Measurements from ENCODE around the gene KLK4.

The KLK4 gene

DNA sequence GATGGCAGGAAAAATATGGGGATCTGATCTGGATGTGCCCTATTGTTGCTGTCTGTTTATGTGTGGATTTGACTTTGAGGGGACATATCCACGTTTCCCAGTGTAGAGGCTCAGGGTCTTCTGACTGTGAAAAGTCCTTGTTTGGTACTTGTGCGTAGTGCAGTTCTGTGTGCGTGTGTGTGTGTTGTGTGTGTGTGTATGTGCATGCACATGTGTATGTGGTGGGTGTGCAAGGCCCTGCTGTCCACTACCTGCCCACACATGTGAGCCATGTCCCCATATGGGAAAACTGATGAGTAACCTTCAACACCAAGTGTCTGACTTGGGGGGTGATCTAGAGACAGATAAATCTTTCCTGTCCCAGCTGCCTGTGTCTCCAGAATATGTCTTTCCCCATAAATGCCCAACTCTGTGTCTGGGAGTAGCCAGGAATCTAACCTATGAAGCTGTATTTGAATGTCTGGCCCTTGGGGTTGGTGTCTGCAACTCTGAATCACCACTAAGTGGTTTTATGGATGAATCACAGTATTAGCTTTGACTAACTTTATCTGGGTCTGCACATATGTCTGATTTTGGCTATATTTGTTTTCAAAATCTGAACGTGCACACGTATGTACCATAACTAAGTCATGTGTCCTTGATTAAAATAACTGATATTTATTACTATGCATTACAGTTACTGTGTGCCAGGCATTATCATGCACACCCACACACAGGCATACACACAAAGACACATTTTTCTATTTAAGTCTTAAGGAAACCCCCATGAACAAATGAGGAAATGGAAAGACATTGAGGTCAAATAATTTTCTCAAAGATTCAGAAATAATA is 20.6 kb downstream of the KLK4 start:
- no peaks in the 10 kb centered on the region for H3K9me3 ChIP-seq (ENCODE audit: control insufficient read depth, low read length)
- no peaks in the 10 kb centered on the region for H3K4me1 ChIP-seq
- no peaks in the 10 kb centered on the region for H3K36me3 ChIP-seq (ENCODE audit: control insufficient read depth, insufficient read depth, low read length)
- no peaks in the 10 kb centered on the region for H3K79me2 ChIP-seq
- no peak overlapping the region for H3K9ac ChIP-seq
- no peaks in the 10 kb centered on the region for H3K27me3 ChIP-seq (ENCODE audit: control insufficient read depth, insufficient read depth, low read length)
- no peak overlapping the region for H2AFZ ChIP-seq
- H3K4me2 ChIP-seq (ENCODE audit: low read length), result no peak overlapping the region
- H3K4me3 ChIP-seq (ENCODE audit: low read depth, low read length), result no peak overlapping the region
- TF ChIP-seq, protein P1, sequence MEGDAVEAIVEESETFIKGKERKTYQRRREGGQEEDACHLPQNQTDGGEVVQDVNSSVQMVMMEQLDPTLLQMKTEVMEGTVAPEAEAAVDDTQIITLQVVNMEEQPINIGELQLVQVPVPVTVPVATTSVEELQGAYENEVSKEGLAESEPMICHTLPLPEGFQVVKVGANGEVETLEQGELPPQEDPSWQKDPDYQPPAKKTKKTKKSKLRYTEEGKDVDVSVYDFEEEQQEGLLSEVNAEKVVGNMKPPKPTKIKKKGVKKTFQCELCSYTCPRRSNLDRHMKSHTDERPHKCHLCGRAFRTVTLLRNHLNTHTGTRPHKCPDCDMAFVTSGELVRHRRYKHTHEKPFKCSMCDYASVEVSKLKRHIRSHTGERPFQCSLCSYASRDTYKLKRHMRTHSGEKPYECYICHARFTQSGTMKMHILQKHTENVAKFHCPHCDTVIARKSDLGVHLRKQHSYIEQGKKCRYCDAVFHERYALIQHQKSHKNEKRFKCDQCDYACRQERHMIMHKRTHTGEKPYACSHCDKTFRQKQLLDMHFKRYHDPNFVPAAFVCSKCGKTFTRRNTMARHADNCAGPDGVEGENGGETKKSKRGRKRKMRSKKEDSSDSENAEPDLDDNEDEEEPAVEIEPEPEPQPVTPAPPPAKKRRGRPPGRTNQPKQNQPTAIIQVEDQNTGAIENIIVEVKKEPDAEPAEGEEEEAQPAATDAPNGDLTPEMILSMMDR (IDR thresholded peaks at IDR 0.05), result no peak
- no peak overlapping the region for H3K27ac ChIP-seq

DNA sequence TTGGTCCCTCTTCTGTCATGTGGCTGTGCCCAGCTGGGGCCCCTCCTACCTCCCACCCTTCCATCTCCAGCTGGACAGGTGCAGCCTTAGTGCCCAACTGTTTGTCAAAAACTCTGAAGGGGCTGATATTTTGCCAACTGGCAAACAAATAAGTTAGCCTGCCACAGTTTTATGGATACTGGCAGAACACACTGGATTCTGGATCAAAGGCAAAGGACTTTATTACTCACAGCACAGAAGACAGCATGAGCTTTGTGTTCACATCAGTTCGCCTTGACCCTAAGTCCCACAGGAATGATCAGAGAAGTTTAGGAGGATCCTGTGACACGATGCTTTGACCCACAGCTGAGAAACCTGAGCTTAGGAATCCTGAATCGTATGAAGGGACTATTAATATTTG is 21.6 kb downstream of the KLK4 start:
- no peak overlapping the region for H2AFZ ChIP-seq
- TF ChIP-seq, protein P1 (IDR thresholded peaks at IDR 0.05), result no peak
- H3K4me2 ChIP-seq (ENCODE audit: low read length), result no peak overlapping the region
- H3K9me3 ChIP-seq (ENCODE audit: control insufficient read depth, low read length), result no peaks in the 10 kb centered on the region
- H3K27me3 ChIP-seq (ENCODE audit: control insufficient read depth, insufficient read depth, low read length), result no peaks in the 10 kb centered on the region
- no peaks in the 10 kb centered on the region for H3K4me1 ChIP-seq
- H3K27ac ChIP-seq, result no peak overlapping the region
- no peak overlapping the region for H3K9ac ChIP-seq
- H3K4me3 ChIP-seq (ENCODE audit: low read depth, low read length), result no peak overlapping the region
- no peaks in the 10 kb centered on the region for H3K79me2 ChIP-seq
- no peaks in the 10 kb centered on the region for H3K36me3 ChIP-seq (ENCODE audit: control insufficient read depth, insufficient read depth, low read length)

DNA sequence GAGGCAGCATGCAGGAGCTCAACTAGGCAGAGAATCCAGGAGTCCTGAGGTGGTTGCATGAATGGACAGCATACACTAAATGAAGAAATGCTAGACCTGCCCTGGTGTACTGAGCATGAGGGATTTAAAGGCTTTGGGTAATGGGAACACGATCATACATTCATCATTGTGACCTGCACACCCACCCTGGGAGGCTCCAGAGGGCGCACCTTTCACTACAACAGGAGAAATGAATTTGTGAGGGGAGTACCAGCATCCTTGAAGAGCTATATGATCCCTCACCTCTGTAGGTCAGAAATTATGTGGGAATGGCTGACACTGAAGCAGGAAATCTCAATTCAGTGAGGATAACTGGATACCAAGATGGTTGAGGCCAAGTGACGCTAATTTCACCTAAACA is 29.0 kb downstream of the KLK4 start:
- no peak overlapping the region for H2AFZ ChIP-seq
- H3K9me3 ChIP-seq (ENCODE audit: control insufficient read depth, low read length), result no peaks in the 10 kb centered on the region
- no peaks in the 10 kb centered on the region for H3K79me2 ChIP-seq
- TF ChIP-seq, protein P1 (IDR thresholded peaks at IDR 0.05), result no peak
- no peak overlapping the region for H3K4me3 ChIP-seq (ENCODE audit: low read depth, low read length)
- H3K4me1 ChIP-seq, result no peaks in the 10 kb centered on the region
- no peak overlapping the region for H3K9ac ChIP-seq
- H3K27me3 ChIP-seq (ENCODE audit: control insufficient read depth, insufficient read depth, low read length), result no peaks in the 10 kb centered on the region
- H3K36me3 ChIP-seq (ENCODE audit: control insufficient read depth, insufficient read depth, low read length), result no peaks in the 10 kb centered on the region
- H3K4me2 ChIP-seq (ENCODE audit: low read length), result no peak overlapping the region
- no peak overlapping the region for H3K27ac ChIP-seq

DNA sequence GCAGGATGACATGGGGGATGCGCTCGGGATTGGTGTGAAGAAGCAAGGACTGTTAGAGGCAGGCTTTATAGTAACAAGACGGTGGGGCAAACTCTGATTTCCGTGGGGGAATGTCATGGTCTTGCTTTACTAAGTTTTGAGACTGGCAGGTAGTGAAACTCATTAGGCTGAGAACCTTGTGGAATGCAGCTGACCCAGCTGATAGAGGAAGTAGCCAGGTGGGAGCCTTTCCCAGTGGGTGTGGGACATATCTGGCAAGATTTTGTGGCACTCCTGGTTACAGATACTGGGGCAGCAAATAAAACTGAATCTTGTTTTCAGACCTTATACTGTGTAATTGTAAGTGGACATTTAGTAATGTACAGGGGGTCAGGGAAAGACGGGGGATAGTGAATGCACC is 31.0 kb downstream of the KLK4 start:
- Histone ChIP-seq H3K27me3 (ENCODE audit: control insufficient read depth, insufficient read depth, low read length) (no peaks in the 10 kb centered on the region), H3K27ac (no peak overlapping the region), H3K9me3 (ENCODE audit: control insufficient read depth, low read length) (no peaks in the 10 kb centered on the region), H2AFZ (no peak overlapping the region), H3K9ac (no peak overlapping the region), H3K4me3 (ENCODE audit: low read depth, low read length) (no peak overlapping the region), H3K4me1 (no peaks in the 10 kb centered on the region), H3K36me3 (ENCODE audit: control insufficient read depth, insufficient read depth, low read length) (no peaks in the 10 kb centered on the region), H3K4me2 (ENCODE audit: low read length) (no peak overlapping the region), H3K79me2 (no peaks in the 10 kb centered on the region)
- TF ChIP-seq, protein P1 (IDR thresholded peaks at IDR 0.05), result no peak

DNA sequence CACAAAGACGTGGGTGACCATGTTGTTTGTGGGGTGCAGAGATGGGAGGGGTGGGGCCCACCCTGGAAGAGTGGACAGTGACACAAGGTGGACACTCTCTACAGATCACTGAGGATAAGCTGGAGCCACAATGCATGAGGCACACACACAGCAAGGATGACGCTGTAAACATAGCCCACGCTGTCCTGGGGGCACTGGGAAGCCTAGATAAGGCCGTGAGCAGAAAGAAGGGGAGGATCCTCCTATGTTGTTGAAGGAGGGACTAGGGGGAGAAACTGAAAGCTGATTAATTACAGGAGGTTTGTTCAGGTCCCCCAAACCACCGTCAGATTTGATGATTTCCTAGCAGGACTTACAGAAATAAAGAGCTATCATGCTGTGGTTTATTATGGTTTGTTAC is 32.3 kb downstream of the KLK4 start:
- H3K9me3 ChIP-seq (ENCODE audit: control insufficient read depth, low read length), result no peaks in the 10 kb centered on the region

More for the DNA sequence above, 32.3 kb downstream of the KLK4 start:
- Histone ChIP-seq H3K4me3 (ENCODE audit: low read depth, low read length) (no peak overlapping the region), H3K27ac (no peak overlapping the region), H3K9ac (no peak overlapping the region), H3K79me2 (no peaks in the 10 kb centered on the region), H3K4me1 (no peaks in the 10 kb centered on the region), H3K27me3 (ENCODE audit: control insufficient read depth, insufficient read depth, low read length) (no peaks in the 10 kb centered on the region), H2AFZ (no peak overlapping the region), H3K36me3 (ENCODE audit: control insufficient read depth, insufficient read depth, low read length) (no peaks in the 10 kb centered on the region), H3K4me2 (ENCODE audit: low read length) (no peak overlapping the region)
- TF ChIP-seq, protein P1 (IDR thresholded peaks at IDR 0.05), result no peak
